Activated CD8-positive, alpha-beta memory T cell treated with anti-CD3 and anti-CD28 coated beads for 24 hours (primary cell): ENCODE measurements around the gene MIOX.

Experiments
- DNase-seq: peaks from one replicate; pipeline ENCODE4 v3.0.0-alpha.2; 2020

Gene MIOX

DNA sequence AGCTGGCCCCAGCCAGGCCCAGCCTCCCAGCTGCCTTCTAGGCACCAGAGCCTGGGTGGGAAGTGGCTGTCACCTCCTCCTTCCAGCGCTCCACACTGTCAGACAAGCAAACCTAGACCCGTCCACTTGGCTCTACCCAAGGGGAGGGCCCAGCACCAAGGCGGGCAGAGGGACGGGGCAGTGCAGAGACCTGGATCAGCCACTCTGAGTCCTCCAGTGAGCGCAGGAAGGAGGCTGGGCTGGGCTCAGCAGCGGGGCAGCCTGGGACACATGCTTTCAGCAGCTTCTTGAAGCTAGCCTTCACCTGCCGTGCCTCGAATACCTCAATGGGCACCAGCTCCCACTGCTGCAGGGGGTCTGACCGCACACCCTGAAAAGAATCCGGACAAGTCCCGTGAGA, 30.6 kb upstream of the MIOX start:
- no peak for DNase-seq

DNA sequence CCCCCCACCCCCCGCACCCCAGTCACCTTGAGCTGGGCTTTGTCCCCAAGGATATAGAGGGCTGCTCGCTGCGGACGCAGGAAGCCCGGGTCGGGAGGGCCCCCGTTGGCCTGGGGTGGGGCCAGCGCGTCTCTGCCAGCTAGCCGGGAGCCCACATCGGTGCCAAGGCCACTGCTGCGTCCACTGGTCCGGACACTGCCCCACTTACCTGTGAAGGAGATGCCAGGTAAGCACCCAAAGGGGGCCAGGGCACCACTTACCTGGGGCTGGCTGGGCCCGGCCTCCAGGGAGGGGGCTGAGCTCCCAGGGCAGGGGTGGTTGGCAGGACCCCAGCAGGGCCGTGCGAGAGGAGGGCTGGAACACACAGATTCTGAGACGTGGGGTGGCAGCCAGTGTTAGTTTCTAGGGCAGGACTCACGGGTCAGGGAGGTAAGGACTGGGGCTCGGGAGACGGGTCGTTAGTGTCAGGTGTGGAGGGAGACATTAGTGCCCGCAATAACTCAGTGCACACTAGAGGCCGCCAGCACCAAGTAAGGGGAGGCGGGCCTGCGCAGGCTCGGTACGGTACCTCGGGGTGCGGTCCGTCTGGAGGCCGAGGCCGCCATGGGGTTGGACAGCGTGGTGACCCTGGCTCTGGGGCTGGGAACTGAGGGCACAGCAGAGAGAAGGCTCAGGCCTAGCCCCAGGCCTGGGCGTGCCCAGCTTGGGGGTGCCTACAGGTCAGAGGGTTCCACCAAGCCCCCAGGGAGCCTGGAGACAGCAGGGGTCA, 30.0 kb upstream of the MIOX start:
- DNase-seq = no peak

DNA sequence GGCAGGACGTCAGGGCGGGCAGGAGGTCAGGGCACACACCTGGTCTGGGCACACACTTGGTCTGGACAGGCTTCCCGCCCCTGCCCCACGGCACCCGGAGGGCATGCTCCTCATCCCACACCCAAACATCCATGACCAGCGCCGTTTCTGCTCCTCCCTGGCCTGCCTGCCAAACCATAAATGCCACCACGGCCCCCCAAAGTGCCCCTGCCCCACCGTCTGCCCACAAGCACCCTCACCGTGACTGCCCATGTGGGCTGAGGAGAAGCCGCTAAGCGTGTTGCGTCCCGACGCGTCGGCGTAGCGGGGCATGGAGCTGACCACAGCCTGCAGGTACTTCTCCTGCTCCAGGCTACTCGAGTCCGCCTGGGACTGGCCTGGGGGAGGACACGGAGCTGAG, 27.6 kb upstream of the MIOX start:
- no peak for DNase-seq

DNA sequence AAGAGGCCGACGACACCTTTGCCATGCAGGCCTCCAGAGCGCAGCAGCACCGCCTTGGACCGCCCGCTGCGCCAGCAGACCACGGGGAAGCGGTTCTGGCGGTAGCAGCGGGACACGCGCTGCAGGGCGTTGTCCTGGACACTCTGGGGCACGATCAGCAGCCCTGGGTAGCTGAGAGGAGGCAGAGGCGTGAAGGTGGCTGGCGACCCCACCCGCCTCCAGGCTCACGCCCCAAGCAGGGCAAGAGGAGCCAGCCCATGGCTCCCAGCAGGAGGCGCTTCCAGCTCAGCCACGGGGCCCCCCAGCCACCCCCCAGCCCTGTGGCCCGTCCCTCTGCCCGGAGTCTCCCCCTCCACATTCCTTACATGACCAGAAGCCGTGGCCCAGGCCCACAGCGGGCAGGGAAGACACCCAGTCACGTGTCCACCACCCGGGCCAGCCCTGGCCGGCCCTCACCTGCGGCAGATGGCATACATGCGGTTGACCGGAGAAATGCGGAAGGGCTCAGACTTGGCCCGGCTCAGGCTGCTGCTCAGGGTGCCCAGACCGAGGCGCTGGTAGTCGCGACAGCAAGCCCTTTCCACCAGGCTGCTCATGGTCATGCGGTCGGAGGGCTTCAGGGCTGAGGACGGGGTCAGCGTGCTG, 27.0 kb upstream of the MIOX start:
- DNase-seq = no peak

DNA sequence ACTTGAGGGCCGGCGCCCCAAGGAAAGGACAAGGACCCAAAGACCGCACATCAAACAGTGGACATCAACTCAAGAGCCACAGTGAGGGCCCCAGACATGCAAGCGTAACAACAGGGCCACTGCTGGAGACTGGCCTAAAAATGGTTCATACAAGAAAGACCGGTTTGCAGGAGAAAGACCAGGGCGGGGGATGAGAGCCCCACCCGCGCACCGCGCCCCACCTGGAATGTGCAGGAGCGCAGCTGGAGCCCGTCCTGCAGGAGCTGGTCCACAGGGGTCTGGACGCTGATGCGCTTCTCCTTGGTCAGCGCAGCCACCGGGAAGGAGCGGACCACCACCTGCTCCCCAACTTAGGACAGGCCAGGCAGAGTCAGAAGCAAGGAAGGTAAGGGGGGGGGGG, 25.7 kb upstream of the MIOX start:
- no peak for DNase-seq

DNA sequence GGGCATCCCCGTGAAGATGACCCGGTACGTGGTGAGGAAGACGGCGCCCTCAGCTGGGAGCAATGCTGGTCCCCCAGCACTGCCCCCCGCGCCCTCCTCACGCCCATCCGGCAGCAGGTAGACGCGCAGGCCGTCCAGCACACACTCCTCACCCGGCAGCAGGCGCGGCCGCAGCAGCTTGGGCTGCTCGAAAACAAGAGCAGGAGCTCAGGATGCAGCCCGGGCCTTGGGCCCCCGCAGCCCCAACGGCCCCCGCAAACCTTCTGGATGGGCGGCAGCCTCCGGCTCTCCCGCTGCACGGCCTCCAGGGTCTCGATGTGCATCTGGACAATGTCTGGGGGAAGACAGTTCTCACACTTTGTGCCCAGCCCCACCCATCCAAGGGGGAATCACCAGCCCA, 25.1 kb upstream of the MIOX start:
- DNase-seq = no peak

DNA sequence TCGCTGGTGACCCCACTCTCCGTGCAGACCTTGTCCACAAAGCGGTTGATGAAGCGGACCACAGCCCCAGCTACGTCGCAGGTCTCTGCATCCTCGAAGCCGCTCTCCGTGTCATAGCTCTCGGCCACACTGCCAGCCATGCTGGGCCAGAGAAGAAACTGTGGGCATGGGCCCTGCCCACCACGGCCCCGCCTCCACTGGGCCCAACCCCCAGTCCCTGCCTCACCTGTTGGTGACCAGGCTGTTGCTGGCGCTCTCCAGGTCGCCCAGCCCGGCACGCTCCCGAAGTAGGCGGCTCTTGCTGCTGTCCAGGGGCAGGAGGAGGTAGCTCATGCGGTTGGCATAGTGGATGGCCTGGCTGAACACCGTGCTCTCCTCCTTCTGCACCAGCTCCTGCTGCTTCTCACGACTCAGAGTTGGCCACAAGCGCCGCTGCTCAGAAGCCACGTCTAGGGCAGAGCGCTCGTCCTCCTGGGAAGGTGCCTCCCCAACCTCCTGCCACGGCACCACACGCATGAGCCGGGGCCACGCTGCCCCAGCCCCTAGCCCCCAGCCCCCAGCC, 24.6 kb upstream of the MIOX start:
- no peak for DNase-seq

DNA sequence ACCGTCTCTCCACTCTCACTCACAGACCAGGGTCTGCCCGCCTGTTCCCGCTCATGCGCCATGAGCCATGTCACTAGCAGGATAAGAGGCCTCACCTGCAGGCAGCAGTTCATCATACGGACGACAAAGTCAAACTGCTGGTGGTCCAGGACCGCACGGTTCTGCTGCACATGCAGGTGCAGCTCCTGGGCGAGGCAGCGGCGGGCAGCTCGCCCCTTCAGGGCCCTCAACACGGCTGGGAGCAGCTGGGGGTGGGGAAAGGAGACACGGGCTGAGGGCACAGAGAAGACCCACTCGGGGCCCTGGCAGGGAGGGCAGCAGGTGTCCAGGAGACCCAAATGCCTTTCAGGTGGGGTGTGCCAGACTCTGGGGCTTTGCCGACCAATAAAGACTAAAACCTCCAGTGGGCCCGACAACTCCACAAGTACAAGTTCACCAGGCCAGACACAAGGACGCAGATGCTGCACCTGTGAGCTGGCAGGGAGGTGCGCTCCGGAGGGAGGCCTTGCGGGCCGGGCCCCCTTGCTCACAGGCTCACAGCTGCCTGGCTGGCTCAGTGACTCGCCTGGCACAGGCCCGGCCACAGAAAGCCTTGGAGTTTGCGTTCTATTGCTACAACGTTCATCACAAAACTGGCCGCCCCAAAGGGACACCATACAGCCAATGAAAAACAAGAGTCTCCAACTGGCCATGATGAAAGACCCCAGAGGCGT, 23.3 kb upstream of the MIOX start:
- no peak for DNase-seq

DNA sequence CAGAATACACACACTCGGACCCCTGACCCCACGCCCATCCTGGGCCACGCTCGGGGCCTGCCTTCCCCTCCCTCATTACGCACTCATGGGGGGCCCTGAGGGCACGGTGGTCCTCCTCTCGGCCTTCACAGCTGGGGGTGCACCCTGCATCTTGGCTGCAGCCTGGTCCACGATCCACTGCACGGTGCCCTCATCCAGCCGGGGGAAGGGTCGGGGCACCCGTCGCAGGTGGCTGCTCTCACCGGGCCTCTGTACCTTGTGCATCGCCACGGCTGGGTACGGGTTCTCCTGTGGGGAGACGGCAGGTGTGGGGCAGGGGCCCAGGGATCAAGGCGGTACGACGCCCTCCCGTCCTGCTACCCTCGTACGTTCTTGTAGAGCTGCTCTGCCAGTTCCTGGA, 22.2 kb upstream of the MIOX start:
- DNase-seq = no peak

DNA sequence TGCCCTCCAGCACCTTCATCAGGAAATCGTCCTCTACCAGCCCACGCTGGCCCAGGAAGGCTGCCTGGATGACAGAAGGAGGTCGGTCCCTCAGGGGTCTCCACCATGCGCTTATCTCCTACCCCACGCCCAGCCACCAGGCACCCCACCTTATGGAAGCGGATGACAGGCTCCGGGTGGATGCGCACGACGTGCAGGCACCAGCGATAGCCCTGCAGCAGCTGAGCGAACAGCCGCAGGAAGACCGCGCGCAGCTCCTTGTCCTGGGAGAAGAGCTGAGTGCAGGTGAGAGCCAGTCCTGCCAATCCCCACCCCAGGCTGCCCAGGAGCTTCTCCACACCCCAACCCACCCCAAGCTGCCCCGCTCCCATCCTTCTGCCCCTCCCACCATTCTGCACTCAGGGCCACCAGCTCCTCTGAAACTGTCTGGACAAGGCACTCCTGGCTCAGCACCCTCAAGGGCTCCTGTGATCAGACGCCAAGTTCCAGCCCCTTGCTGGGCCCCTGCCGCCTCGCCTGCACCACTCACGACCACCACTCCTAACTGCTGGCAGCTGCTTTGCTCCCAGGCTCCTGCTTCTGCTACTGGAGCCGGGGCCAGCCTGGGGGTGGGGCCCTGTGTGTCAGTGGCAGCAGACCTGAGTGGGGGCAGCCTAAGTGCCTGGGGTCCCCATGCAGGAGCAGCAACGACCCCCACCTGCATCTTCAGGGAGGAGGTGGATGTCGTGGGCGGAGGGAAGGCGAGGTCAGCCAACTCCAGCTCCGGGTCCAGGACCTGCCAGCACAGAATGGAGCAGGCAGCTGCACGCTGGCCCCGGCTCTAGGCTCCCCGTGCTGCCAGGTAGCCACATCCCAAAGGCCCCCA, 21.4 kb upstream of the MIOX start:
- no peak for DNase-seq

DNA sequence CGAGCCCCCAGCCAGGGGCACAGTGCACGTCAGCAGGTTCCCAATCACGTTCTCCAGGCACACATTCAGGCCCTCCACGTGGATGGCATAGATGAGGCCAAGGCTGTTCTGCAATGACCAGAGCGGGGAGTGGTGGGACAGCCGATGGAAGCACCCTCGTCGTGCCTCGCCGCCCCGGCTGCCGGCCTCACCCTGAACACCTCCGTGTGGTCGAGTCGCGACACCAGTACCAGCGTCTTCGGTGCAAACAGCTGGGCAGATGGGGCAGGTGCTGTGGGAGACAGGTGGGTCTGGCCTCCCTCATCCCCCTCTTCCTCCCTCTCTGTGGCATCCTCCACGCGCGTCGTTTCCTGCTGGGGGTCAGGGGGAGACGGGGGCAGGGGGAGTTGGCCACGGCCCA, 19.3 kb upstream of the MIOX start:
- no peak for DNase-seq

DNA sequence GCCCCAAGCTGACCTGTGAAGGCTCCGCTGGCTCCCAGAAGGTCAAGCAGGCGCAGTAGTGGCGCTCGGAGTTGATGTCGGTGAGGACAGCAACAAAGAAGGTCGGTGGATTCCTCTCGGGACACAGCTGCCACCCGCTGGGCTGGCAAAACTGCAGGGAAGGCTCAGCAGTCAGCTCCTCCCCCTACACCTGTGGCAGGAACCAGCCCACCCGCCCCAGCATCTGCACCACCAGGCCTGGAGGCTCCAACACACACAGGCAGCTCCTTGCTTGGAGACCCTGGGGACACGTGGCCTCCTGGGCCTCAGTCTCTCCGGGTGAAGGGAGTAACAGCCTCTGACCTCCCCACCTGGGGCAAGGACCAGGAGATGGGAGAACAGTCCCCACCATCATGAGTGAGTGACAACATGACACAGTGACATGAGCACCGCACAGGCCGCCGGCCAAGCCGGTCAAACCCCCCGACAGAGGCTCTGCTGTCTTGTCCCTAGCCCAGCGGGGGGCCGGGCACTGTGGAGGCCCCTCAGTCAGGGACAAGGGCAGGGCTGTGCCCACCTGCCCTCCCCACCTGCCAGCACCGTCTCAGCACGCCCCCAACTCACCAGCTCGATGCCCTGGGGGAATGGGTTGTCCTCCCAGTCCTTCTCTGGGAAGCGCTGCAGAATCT, 18.8 kb upstream of the MIOX start:
- no peak for DNase-seq

DNA sequence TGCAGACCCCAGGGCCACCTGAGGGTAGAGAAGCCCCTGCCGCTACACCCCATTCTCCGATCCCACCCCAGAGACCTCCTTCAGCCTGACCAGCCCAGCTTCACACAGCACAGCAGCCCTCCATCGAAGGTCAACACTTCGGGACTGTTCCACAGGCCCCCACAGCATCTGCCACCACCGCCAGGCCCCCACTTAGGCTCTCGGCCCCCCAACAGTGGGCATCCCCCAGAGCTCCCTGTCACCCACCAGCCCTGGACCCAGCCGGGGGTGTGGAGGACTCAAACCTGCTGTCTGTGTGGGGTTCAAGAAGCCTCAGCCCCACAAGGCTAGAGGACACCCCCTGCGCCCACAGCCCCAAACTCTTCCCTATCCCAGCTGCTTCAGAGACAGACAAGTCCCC, 18.0 kb upstream of the MIOX start:
- no peak for DNase-seq

DNA sequence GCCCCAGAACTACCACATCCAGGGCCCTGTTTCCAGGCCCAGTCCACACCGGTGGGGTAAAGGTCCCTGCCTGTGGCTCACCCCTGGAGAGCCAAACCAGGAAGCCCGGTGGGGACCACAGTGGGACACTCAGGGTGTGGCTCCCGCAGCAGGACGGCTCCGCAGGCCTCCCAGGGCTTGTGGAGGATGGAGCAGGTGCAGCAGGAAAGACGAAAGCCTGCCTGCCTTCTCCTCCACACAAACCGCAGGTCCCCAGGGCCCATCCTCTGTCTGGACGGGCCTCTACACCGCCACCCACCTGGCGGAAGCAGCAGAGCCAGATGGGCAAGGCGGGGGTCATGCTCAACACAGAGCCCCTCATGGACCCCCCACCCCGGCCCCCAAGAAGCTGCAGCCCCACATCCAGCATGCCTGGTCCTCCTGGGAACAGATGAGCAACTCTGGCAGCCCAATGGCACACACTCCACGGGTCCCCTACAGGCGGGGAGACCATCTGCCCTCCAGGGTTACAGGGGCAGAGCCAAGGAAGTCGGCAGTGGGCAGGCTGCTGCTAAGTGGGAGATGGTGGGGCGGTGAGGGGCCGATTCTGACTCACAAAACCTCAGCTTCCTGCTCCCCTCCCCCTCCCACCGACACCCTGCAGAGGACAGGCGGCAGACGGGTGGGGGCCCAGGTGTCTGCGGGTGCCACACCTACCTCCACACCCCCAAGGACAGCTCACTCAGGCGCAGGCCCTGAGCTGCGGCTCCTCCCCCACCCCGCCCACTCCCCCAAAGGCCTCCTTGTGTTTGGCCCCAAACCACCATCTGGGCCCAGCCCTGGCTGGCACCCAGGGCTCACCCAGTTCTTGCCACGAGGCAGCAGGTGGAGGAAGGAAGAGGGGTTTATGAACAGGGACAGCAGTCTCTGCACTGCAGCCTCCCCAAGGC, 17.0 kb upstream of the MIOX start:
- peak; percentile 96 for DNase-seq

DNA sequence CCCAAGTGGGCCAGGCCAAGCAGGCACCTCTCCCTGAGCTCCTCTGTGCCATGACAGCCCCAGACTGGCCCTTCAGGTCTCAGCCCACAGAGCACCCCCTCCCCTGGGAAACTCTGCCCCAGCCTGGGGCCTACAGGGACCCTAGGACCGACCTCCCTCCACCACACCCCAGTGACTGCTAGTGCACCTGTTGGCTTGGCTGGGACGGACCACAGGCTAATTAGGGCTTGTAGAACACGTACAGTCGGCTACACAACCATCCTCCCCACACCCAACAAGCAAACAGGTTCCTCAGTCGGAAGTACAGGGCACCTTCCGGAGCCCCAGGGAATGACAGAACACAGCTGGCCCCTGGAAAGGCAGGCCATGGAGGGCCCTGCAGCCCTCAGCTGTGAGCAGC, 16.2 kb upstream of the MIOX start:
- no peak for DNase-seq

DNA sequence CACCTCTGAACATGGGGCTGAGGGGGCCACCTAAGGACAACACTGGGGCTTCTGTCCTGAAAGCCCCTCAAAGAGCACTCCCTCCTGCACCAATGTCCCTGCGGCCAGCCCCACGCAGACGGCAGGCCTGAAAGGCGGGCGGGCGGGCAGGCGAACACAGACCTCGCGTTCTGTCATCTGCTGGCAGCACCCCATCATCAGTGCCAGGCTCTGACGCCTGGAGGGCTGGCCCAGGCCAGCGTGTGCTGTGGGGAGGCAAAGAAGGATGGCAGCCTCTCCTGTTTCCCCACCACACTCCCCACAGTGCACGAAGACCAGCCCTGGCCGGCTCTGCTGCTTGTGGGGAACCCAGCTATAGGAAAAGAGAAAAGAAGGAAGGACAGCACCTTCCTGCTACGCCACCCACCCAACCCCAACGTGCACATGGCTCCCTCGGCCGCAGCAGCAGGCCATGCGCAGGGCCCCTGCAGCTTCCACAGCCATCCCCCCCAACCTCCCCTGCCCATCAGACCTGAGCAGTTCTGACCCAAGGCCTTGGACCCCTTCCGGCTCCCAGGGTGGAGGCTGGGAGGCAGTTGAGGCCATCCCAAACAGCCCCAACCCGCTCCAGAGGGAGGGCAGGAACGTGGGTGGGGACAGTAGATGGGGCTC, 15.3 kb upstream of the MIOX start:
- DNase-seq = no peak

DNA sequence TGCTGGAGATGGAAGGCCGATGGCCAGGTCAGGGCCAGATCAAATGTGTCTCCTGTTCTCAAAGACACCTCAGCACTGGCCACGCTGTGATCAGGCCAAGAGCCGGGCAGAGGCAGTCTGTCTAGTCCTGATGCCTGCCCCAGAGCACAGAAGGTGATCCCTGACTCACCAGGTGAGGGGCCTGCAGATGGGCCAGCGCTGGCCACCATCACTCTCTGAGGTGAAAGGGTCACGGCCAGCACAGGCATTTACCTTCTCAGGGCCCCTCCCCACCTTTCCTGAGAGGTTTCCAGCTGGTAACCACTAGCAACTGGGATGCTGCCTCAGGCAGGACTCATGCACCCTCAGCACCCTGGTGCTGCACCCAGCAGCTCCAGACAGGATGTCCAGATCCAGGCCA, 14.7 kb upstream of the MIOX start:
- DNase-seq = no peak

DNA sequence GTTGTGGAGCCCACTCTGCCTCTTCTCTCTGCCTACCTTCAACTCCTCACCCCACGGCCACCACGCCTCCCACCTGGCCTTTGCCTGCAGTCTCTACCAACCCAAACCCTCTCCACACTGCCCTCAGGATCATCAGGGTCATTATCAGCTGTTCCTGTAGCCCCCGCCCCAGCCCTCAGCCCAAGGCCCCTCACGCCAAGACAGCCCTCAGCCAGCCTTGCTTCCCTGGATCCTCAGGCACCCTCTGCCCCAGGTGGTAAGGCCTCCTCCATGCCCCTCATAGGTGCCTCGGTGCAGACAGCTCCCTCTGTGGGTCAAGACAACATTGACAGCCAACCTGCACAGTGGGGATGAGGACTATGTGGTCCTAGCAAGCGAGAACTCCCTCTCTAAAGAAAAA, 13.6 kb upstream of the MIOX start:
- peak; percentile 71 for DNase-seq

DNA sequence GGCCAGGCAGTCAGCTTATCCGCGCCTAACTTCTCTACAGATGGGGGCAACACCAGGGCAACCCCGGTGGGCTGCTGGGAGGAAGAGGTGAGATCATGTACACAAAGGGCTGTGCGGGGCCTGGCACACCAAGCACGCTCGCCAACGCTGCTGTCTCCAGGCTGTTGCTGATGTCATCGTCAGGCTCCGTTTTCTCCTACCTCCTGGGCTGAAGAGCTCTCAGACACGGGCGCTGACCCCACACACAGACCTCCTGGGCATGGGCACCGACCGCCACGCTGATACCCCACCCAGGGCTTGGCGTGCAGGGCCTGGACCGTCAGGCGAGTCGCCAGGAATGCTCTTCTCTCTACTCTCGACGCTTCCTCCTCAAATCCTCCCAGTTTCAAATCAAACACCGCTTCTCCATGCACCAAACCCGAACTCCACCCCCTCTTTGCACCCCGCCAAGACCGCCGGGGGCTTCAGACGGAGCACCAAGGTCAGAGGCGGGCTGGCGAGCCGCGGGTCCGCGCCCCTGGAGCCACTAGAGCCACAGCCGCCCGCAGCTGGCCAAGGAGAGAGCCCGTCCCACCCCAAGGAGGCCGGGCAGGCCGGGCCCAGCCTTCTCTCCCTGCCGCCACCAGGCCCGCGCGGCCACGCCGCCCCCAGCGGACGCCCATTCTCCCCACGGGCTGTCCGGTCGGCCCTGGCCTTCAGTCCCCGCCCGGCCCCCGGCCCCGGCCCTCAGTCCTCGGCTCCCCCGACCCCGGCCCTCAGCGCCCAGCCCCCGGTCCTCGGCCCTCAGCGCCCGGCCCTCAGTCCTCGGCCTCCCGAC, 12.6 kb upstream of the MIOX start:
- peak; percentile 72 for DNase-seq
